ENCODE results near the gene ACOXL. TPM values are rescaled to one million over a fixed set of nuclear protein-coding genes. Genes with fewer than 3 reads are reported as not detected.

Gene ACOXL
- total RNA-seq, 5 donors from 2014 or later (not counting 1 experiment from before 2014, with no cell fraction given) = 0.10 TPM; not detected in 4

GRCh38 chr2:111135237-111135909, 403.0 kb downstream of the ACOXL start:
- Mint-ChIP-seq H3K27ac (no peak overlapping the region), H3K4me3 (no peak overlapping the region), H3K9me3 (no peaks in the 10 kb centered on the region), H3K4me1 (peaks cover 19 to 53% (median 38%) of the 10 kb centered on the region in 3 donors), H3K27me3 (no peaks in the 10 kb centered on the region), H3K36me3 (peaks cover 58% of the 10 kb centered on the region)
- Histone ChIP-seq H3K27me3 (replicated peaks in 1 of 2; ENCODE audit: control insufficient read depth in 2 of 2, extremely low read depth in 1 of 2, insufficient read depth in 2 of 2, low read length in 1 of 2) (no peaks in the 10 kb centered on the region), H3K27ac (ENCODE audit: low read length) (no peak overlapping the region), H3K4me1 (ENCODE audit: control insufficient read depth in 1 of 2, extremely low read depth in 1 of 2, insufficient read depth in 2 of 2, low read length in 2 of 2) (peaks cover 0 to 6% of the 10 kb centered on the region in 2 experiments), H3K9me3 (no peaks in the 10 kb centered on the region), H3K4me3 (ENCODE audit: control insufficient read depth in 1 of 2, extremely low read depth in 1 of 2, low read length in 1 of 2) (no peak overlapping the region), H3K36me3 (ENCODE audit: control insufficient read depth in 2 of 2, extremely low read depth in 1 of 2, insufficient read depth in 1 of 2, low read length in 1 of 2) (peaks cover 0 to 30% of the 10 kb centered on the region in 2 donors)
- CTCF ChIA-PET = no interaction called here
- no CpG with 5 or more reads among the region's 3 CpGs for WGBS (ENCODE audit: insufficient coverage)
- ATAC-seq (replicated peaks in 1 of 4) (peak in 1 of 4 experiments; percentile 14), DNase-seq (no peak)
- POLR2A ChIA-PET = no interaction called here

- H3K27me3 Mint-ChIP-seq = no peaks in the 10 kb centered on the region
- H3K4me1 ChIP-seq (ENCODE audit: control insufficient read depth in 1 of 2, extremely low read depth in 1 of 2, insufficient read depth in 2 of 2, low read length in 2 of 2) = peaks cover 0 to 6% of the 10 kb centered on the region in 2 experiments
- no peaks in the 10 kb centered on the region for H3K27me3 ChIP-seq (replicated peaks in 1 of 2; ENCODE audit: control insufficient read depth in 2 of 2, extremely low read depth in 1 of 2, insufficient read depth in 2 of 2, low read length in 1 of 2)
- DNase-seq = peak in 1 of 35 experiments; percentile 12
- no peak overlapping the region for H3K27ac Mint-ChIP-seq
- ChIA-PET POLR2A (no interaction called here), CTCF (no interaction called here)
- H3K4me3 ChIP-seq (ENCODE audit: control insufficient read depth in 1 of 2, extremely low read depth in 1 of 2, low read length in 1 of 2) = no peak overlapping the region
- no peak overlapping the region for H3K27ac ChIP-seq (ENCODE audit: low read length)
- H3K4me1 Mint-ChIP-seq = peaks cover 14 to 48% (median 34%) of the 10 kb centered on the region in 3 donors
- WGBS (ENCODE audit: insufficient coverage) = 79% methylated on average over 8 of the region's 9 CpGs
- no peaks in the 10 kb centered on the region for H3K9me3 Mint-ChIP-seq
- no peak overlapping the region for H3K4me3 Mint-ChIP-seq
- H3K9me3 ChIP-seq = no peaks in the 10 kb centered on the region
- peaks cover 0 to 30% of the 10 kb centered on the region in 2 donors for H3K36me3 ChIP-seq (ENCODE audit: control insufficient read depth in 2 of 2, extremely low read depth in 1 of 2, insufficient read depth in 1 of 2, low read length in 1 of 2)
- ATAC-seq (replicated peaks in 1 of 4) = peak in 1 of 4 experiments; percentile 36
- H3K36me3 Mint-ChIP-seq = peaks cover 56% of the 10 kb centered on the region
Observed at GRCh38 chr2:111135910-111136297, 403.5 kb downstream of the ACOXL start.

- Mint-ChIP-seq H3K4me1 (peaks cover 9 to 33% (median 23%) of the 10 kb centered on the region in 3 donors), H3K27ac (no peak overlapping the region), H3K27me3 (no peaks in the 10 kb centered on the region), H3K4me3 (no peak overlapping the region), H3K9me3 (no peaks in the 10 kb centered on the region), H3K36me3 (peaks cover 53% of the 10 kb centered on the region)
- DNase-seq (no peak), ATAC-seq (replicated peaks in 1 of 4) (no peak)
- Histone ChIP-seq H3K4me3 (ENCODE audit: control insufficient read depth in 1 of 2, extremely low read depth in 1 of 2, low read length in 1 of 2) (no peak overlapping the region), H3K4me1 (ENCODE audit: control insufficient read depth in 1 of 2, extremely low read depth in 1 of 2, insufficient read depth in 2 of 2, low read length in 2 of 2) (no peaks in the 10 kb centered on the region), H3K27ac (ENCODE audit: low read length) (no peak overlapping the region), H3K27me3 (replicated peaks in 1 of 2; ENCODE audit: control insufficient read depth in 2 of 2, extremely low read depth in 1 of 2, insufficient read depth in 2 of 2, low read length in 1 of 2) (no peaks in the 10 kb centered on the region), H3K9me3 (no peaks in the 10 kb centered on the region), H3K36me3 (ENCODE audit: control insufficient read depth in 2 of 2, extremely low read depth in 1 of 2, insufficient read depth in 1 of 2, low read length in 1 of 2) (peaks cover 0 to 31% of the 10 kb centered on the region in 2 donors)
- ChIA-PET CTCF (interaction anchor here in 1 of 2 donors (0.5 kb wide), 1 partner anchor 792 kb away, joined by 3 read pairs; no protein-coding TSS in a partner anchor), POLR2A (no interaction called here)
- WGBS (ENCODE audit: insufficient coverage) = no CpG with 5 or more reads among the region's 5 CpGs
Observed at GRCh38 chr2:111138839-111139238, 406.5 kb downstream of the ACOXL start.

DNA sequence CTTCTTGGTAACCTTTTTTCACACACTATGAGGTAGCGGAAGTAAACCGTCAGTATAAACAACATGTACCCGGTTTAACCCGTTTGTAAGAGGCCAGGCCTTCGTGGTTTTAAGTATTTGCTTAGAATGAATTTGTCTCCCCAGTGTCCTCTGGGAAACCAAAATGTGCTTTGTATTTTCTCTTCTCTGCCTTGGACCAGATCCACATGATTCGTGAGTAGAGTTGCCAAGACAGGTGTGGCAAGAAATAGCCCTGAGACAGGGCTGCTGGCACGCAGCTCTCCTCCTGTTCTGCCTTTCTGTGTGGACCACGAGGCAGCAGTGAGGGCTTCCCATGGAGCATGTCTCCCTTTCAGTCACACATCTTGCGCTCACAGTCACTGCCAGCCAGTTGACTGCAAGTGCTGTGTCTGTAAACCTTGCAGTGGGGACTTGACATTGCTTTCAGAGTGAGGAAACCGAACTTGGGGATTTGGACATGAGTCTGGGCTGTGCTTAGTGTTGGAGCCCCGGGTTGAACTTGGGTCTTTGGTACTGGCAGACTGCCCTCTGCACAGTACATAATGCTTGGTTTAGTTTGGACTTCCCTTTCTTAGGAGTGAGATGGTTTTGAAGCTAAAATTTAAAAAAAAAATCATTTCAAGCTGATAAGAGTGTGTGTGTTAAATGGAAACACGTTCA, 407.4 kb downstream of the ACOXL start:
- Histone ChIP-seq H3K4me3 (ENCODE audit: control insufficient read depth in 1 of 2, extremely low read depth in 1 of 2, low read length in 1 of 2) (no peak overlapping the region), H3K27me3 (replicated peaks in 1 of 2; ENCODE audit: control insufficient read depth in 2 of 2, extremely low read depth in 1 of 2, insufficient read depth in 2 of 2, low read length in 1 of 2) (no peaks in the 10 kb centered on the region), H3K27ac (ENCODE audit: low read length) (no peak overlapping the region), H3K4me1 (ENCODE audit: control insufficient read depth in 1 of 2, extremely low read depth in 1 of 2, insufficient read depth in 2 of 2, low read length in 2 of 2) (no peaks in the 10 kb centered on the region), H3K9me3 (no peaks in the 10 kb centered on the region), H3K36me3 (ENCODE audit: control insufficient read depth in 2 of 2, extremely low read depth in 1 of 2, insufficient read depth in 1 of 2, low read length in 1 of 2) (peaks cover 0 to 28% of the 10 kb centered on the region in 2 donors)
- no peak overlapping the region for H3K27ac Mint-ChIP-seq
- H3K4me1 Mint-ChIP-seq = peaks cover 6 to 29% (median 17%) of the 10 kb centered on the region in 3 donors
- ChIA-PET POLR2A (no interaction called here), CTCF (no interaction called here)
- no peak for ATAC-seq (replicated peaks in 1 of 4)
- peaks cover 50% of the 10 kb centered on the region for H3K36me3 Mint-ChIP-seq
- no peaks in the 10 kb centered on the region for H3K9me3 Mint-ChIP-seq
- no peak for DNase-seq
- no peak overlapping the region for H3K4me3 Mint-ChIP-seq
- WGBS (ENCODE audit: insufficient coverage) = 90% methylated on average over 5 of the region's 12 CpGs
- H3K27me3 Mint-ChIP-seq = no peaks in the 10 kb centered on the region

DNA sequence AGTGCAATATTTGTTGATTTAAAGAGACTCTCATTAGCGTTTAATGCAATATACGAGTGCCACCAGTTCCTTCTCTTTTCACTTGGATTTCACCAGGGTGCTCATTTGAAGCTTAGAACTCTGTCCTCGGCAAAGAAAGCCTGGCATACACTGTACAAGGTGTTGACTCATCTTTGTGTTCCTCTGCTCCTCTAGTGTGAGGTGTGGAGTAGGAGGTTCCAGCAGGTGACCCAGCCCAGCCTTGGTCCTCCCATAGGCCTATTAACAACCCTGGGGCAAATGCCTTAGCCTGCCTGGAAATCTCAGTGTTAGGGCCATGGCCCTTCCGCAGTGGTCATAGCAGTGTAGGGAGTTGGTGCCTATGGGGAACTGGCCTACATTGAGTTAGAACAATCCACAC, 408.4 kb downstream of the ACOXL start:
- Mint-ChIP-seq H3K4me3 (no peak overlapping the region), H3K27me3 (no peaks in the 10 kb centered on the region), H3K36me3 (peaks cover 53% of the 10 kb centered on the region), H3K27ac (no peak overlapping the region), H3K4me1 (peaks cover 8 to 21% (median 17%) of the 10 kb centered on the region in 3 donors), H3K9me3 (no peaks in the 10 kb centered on the region)
- no peaks in the 10 kb centered on the region for H3K4me1 ChIP-seq (ENCODE audit: control insufficient read depth in 1 of 2, extremely low read depth in 1 of 2, insufficient read depth in 2 of 2, low read length in 2 of 2)
- H3K36me3 ChIP-seq (ENCODE audit: control insufficient read depth in 2 of 2, extremely low read depth in 1 of 2, insufficient read depth in 1 of 2, low read length in 1 of 2) = peaks cover 0 to 25% of the 10 kb centered on the region in 2 donors
- H3K4me3 ChIP-seq (ENCODE audit: control insufficient read depth in 1 of 2, extremely low read depth in 1 of 2, low read length in 1 of 2) = no peak overlapping the region
- no peaks in the 10 kb centered on the region for H3K9me3 ChIP-seq
- H3K27me3 ChIP-seq (replicated peaks in 1 of 2; ENCODE audit: control insufficient read depth in 2 of 2, extremely low read depth in 1 of 2, insufficient read depth in 2 of 2, low read length in 1 of 2) = no peaks in the 10 kb centered on the region
- WGBS (ENCODE audit: insufficient coverage) = no CpG with 5 or more reads among the region's 4 CpGs
- no peak for ATAC-seq (replicated peaks in 1 of 4)
- CTCF ChIA-PET = no interaction called here
- POLR2A ChIA-PET = interaction anchor here in 1 of 2 donors (0.5 kb wide), 1 partner anchor 12 kb away, joined by 4 read pairs; no protein-coding TSS in a partner anchor
- no peak overlapping the region for H3K27ac ChIP-seq (ENCODE audit: low read length)
- DNase-seq = no peak

DNA sequence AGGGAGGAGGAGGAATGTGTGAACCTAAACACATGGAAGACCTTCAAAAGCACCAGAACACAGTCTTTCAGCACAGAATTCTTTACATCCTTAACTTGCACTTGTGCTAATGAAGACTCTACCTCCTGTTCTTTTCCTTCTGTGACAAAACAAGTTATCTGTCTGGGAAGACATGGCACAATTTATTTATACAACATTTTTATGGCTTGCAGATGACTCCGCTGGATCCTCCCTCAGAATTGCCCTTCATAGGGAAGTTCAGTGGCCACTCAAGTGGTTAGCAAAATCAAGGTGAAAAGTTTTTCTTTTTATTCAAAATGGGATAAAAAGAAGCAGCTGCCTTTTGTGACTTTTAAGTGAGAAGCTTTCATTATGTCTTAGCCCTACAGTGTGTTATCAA, 409.7 kb downstream of the ACOXL start:
- Mint-ChIP-seq H3K27ac (no peak overlapping the region), H3K36me3 (peaks cover 53% of the 10 kb centered on the region), H3K4me3 (no peak overlapping the region), H3K4me1 (peaks cover 8 to 23% (median 13%) of the 10 kb centered on the region in 3 donors), H3K9me3 (no peaks in the 10 kb centered on the region), H3K27me3 (no peaks in the 10 kb centered on the region)
- ATAC-seq (replicated peaks in 1 of 4) (no peak), DNase-seq (no peak)
- WGBS (ENCODE audit: insufficient coverage) = no CpG with 5 or more reads among the region's 1 CpG
- H3K4me3 ChIP-seq (ENCODE audit: control insufficient read depth in 1 of 2, extremely low read depth in 1 of 2, low read length in 1 of 2) = no peak overlapping the region
- ChIA-PET CTCF (interaction anchor here in 1 of 2 donors (0.7 kb wide), 1 partner anchor 1791 kb away, joined by 3 read pairs; no protein-coding TSS in a partner anchor), POLR2A (no interaction called here)
- peaks cover 0 to 18% of the 10 kb centered on the region in 2 donors for H3K36me3 ChIP-seq (ENCODE audit: control insufficient read depth in 2 of 2, extremely low read depth in 1 of 2, insufficient read depth in 1 of 2, low read length in 1 of 2)
- no peaks in the 10 kb centered on the region for H3K4me1 ChIP-seq (ENCODE audit: control insufficient read depth in 1 of 2, extremely low read depth in 1 of 2, insufficient read depth in 2 of 2, low read length in 2 of 2)
- H3K9me3 ChIP-seq = no peaks in the 10 kb centered on the region
- no peak overlapping the region for H3K27ac ChIP-seq (ENCODE audit: low read length)
- H3K27me3 ChIP-seq (replicated peaks in 1 of 2; ENCODE audit: control insufficient read depth in 2 of 2, extremely low read depth in 1 of 2, insufficient read depth in 2 of 2, low read length in 1 of 2) = no peaks in the 10 kb centered on the region
